T-cell (primary cell): ENCODE measurements around the gene ZC3H6. TPM values are rescaled to one million over a fixed set of nuclear protein-coding genes. Genes with fewer than 3 reads are reported as not detected.

ENCODE experiments used
- ATAC-seq, 4 experiments: fragments of 200-7000 bp in 3 of 4; fragments of 150-1000 bp in 1 of 4; cut with Tn5 transposase; replicated peaks in 1 of 4; 1 replicate in 3 of 4; 2 replicates in 1 of 4; pipeline ENCODE4 v1.10.0; 2021; ENCODE audit warnings: moderate library complexity in 3 of 4, mild to moderate bottlenecking in 2 of 4, moderate number of reproducible peaks in 1 of 4
- CTCF ChIA-PET, 2 donors: fragments of 300-600 bp; sonication (Branson Sonifier 250); formaldehyde crosslinking; loops; one replicate each; lab custom pipeline; 2022; ENCODE audit warnings: antibody characterized with exemption in 2 of 2; lab: Charles Lee
- POLR2A ChIA-PET, 2 donors: fragments of 300-600 bp; sonication (Branson Sonifier 250); formaldehyde crosslinking; loops; one replicate each; lab custom pipeline; 2022; ENCODE audit warnings: antibody characterized with exemption in 2 of 2; lab: Charles Lee
- DNase-seq, 35 experiments: peaks; one replicate each; pipeline versions ENCODE4 v3.0.0 to v3.0.0-alpha.2; 2013 to 2023
- H3K27ac ChIP-seq: one replicate; pipeline ENCODE4 v1.5.1; 2013; ENCODE audit warnings: low read length
- H3K27me3 ChIP-seq, 2 experiments: replicated peaks in 1 of 2; 1 replicate in 1 of 2; 2 replicates in 1 of 2; pipeline versions ENCODE4 v1.6.1 to v1.7.0; 2013; ENCODE audit warnings: low read length in 1 of 2, mixed read lengths in 1 of 2; ENCODE audit not compliant: control insufficient read depth in 2 of 2, insufficient read depth in 2 of 2; ENCODE audit errors: extremely low read depth in 1 of 2
- H3K36me3 ChIP-seq, 2 donors: 1 replicate in 1 of 2; 2 replicates in 1 of 2; pipeline versions ENCODE4 v1.6.1 to v1.7.0; 2013; ENCODE audit warnings: low read length in 1 of 2; ENCODE audit not compliant: control insufficient read depth in 2 of 2, insufficient read depth in 1 of 2; ENCODE audit errors: extremely low read depth in 1 of 2
- H3K4me1 ChIP-seq, 2 experiments: 1 replicate in 1 of 2; 2 replicates in 1 of 2; pipeline versions ENCODE4 v1.6.1 to v1.7.0; 2013; ENCODE audit warnings: low read length in 2 of 2, mixed read lengths in 1 of 2; ENCODE audit not compliant: insufficient read depth in 2 of 2, control insufficient read depth in 1 of 2; ENCODE audit errors: extremely low read depth in 1 of 2
- H3K4me3 ChIP-seq, 2 donors: 1 replicate in 1 of 2; 2 replicates in 1 of 2; pipeline versions ENCODE4 v1.5.1 to v1.7.0; 2013; ENCODE audit warnings: mild to moderate bottlenecking in 2 of 2, low read length in 1 of 2, moderate library complexity in 1 of 2; ENCODE audit not compliant: control insufficient read depth in 1 of 2; ENCODE audit errors: extremely low read depth in 1 of 2
- H3K9me3 ChIP-seq: 2 replicates; pipeline ENCODE4 v1.7.0; 2013
- H3K27ac Mint-ChIP-seq, 2 donors: one replicate each; pipeline ENCODE4 v1.8.0; 2020 to 2021; ENCODE audit warnings: mild to moderate bottlenecking in 2 of 2, mixed read lengths in 2 of 2
- H3K27me3 Mint-ChIP-seq, 2 donors: one replicate each; pipeline ENCODE4 v1.8.0; 2021 to 2022; ENCODE audit warnings: mixed read lengths in 2 of 2
- H3K36me3 Mint-ChIP-seq: one replicate; pipeline ENCODE4 v1.8.0; 2021; ENCODE audit warnings: mixed read lengths
- H3K4me1 Mint-ChIP-seq, 3 donors: one replicate each; pipeline ENCODE4 v1.8.0; 2020 to 2022; ENCODE audit warnings: mixed read lengths in 3 of 3, mild to moderate bottlenecking in 1 of 3
- H3K4me3 Mint-ChIP-seq, 3 donors: one replicate each; pipeline ENCODE4 v1.8.0; 2020 to 2022; ENCODE audit warnings: mild to moderate bottlenecking in 3 of 3, mixed read lengths in 3 of 3, moderate library complexity in 3 of 3
- H3K9me3 Mint-ChIP-seq, 3 donors: one replicate each; pipeline ENCODE4 v1.8.0; 2020 to 2022; ENCODE audit warnings: mixed read lengths in 3 of 3
- WGBS: methylation state at CpG from one replicate; pipeline ENCODE4 v1.1.5; 2013; ENCODE audit warnings: missing lambda C conversion rate; ENCODE audit not compliant: insufficient coverage; 5-methylcytosine and 5-hydroxymethylcytosine counted together
- total RNA-seq, 35 experiments: library from RNA in 6 of 35; stranded (reverse) in 6 of 35; fragments of 120-200 nt in 1 of 35; gene quantifications; one replicate each; pipeline versions ENCODE4 v1.2.1 to v1.2.4 and lab custom pipeline; 2013 to 2026

Gene ZC3H6
- total RNA-seq, 5 donors from 2014 or later (not counting 1 experiment from before 2014, with no cell fraction given) = 19.6 to 29.9 (median 25.9) TPM

GRCh38 chr2:112311932-112312331 is 36.5 kb downstream of the ZC3H6 start:
- H3K36me3 ChIP-seq = peaks cover 0 to 26% of the 10 kb centered on the region in 2 donors
- no peak overlapping the region for H3K4me3 ChIP-seq
- H3K27me3 Mint-ChIP-seq = no peaks in the 10 kb centered on the region
- no peaks in the 10 kb centered on the region for H3K9me3 ChIP-seq
- H3K4me1 Mint-ChIP-seq = no peaks in the 10 kb centered on the region
- no peaks in the 10 kb centered on the region for H3K9me3 Mint-ChIP-seq
- H3K27ac ChIP-seq = no peak overlapping the region
- DNase-seq (no peak), ATAC-seq (no peak)
- H3K36me3 Mint-ChIP-seq = peaks cover 45% of the 10 kb centered on the region
- no peak overlapping the region for H3K27ac Mint-ChIP-seq
- POLR2A ChIA-PET = no interaction called here
- CTCF ChIA-PET = no interaction called here
- no peaks in the 10 kb centered on the region for H3K4me1 ChIP-seq
- H3K27me3 ChIP-seq = no peaks in the 10 kb centered on the region
- no peak overlapping the region for H3K4me3 Mint-ChIP-seq

GRCh38 chr2:112312821-112313220 is 37.4 kb downstream of the ZC3H6 start:
- Mint-ChIP-seq H3K4me3 (no peak overlapping the region), H3K36me3 (peaks cover 40% of the 10 kb centered on the region), H3K9me3 (no peaks in the 10 kb centered on the region), H3K4me1 (no peaks in the 10 kb centered on the region), H3K27me3 (no peaks in the 10 kb centered on the region), H3K27ac (no peak overlapping the region)
- Histone ChIP-seq H3K27me3 (no peaks in the 10 kb centered on the region), H3K27ac (no peak overlapping the region), H3K36me3 (peaks cover 0 to 28% of the 10 kb centered on the region in 2 donors), H3K9me3 (no peaks in the 10 kb centered on the region), H3K4me1 (no peaks in the 10 kb centered on the region), H3K4me3 (no peak overlapping the region)
- ChIA-PET CTCF (interaction anchor here in 1 of 2 donors (0.7 kb wide), 1 partner anchor 655 kb away, joined by 3 read pairs; no protein-coding TSS in a partner anchor), POLR2A (interaction anchor here in 1 of 2 donors (0.6 kb wide), 1 partner anchor 1566 kb away, joined by 3 read pairs; no protein-coding TSS in a partner anchor)
- no CpG with 5 or more reads among the region's 2 CpGs for WGBS
- ATAC-seq (no peak), DNase-seq (no peak)

- Histone ChIP-seq H3K9me3 (no peaks in the 10 kb centered on the region), H3K27me3 (no peaks in the 10 kb centered on the region), H3K36me3 (peaks cover 0 to 34% of the 10 kb centered on the region in 2 donors), H3K27ac (no peak overlapping the region), H3K4me1 (no peaks in the 10 kb centered on the region), H3K4me3 (no peak overlapping the region)
- no CpG with 5 or more reads among the region's 1 CpG for WGBS
- POLR2A ChIA-PET = no interaction called here
- Mint-ChIP-seq H3K27ac (peak overlapping the region in 1 of 2 donors; percentile 2), H3K4me1 (no peaks in the 10 kb centered on the region), H3K9me3 (no peaks in the 10 kb centered on the region), H3K4me3 (no peak overlapping the region), H3K27me3 (no peaks in the 10 kb centered on the region), H3K36me3 (peaks cover 48% of the 10 kb centered on the region)
- ATAC-seq = no peak
- CTCF ChIA-PET = no interaction called here
- no peak for DNase-seq
These were observed 39.5 kb downstream of the ZC3H6 start for GRCh38 chr2:112314856-112315255.

- H3K27ac ChIP-seq = no peak overlapping the region
- Mint-ChIP-seq H3K36me3 (peaks cover 33% of the 10 kb centered on the region), H3K27me3 (no peaks in the 10 kb centered on the region), H3K4me3 (no peak overlapping the region), H3K9me3 (no peaks in the 10 kb centered on the region), H3K4me1 (no peaks in the 10 kb centered on the region), H3K27ac (no peak overlapping the region)
- no peak for DNase-seq
- ATAC-seq = no peak
- CTCF ChIA-PET = no interaction called here
- H3K4me1 ChIP-seq = no peaks in the 10 kb centered on the region
- no peaks in the 10 kb centered on the region for H3K27me3 ChIP-seq
- H3K4me3 ChIP-seq = no peak overlapping the region
- no peaks in the 10 kb centered on the region for H3K9me3 ChIP-seq
- 100% methylated on average over 2 of the region's 5 CpGs for WGBS
- POLR2A ChIA-PET = no interaction called here
- H3K36me3 ChIP-seq = peaks cover 0 to 23% of the 10 kb centered on the region in 2 donors
These were observed 42.1 kb downstream of the ZC3H6 start for GRCh38 chr2:112317303-112318158.

GRCh38 chr2:112318515-112318914 is 43.1 kb downstream of the ZC3H6 start:
- peaks cover 35% of the 10 kb centered on the region for H3K36me3 Mint-ChIP-seq

GRCh38 chr2:112321375-112322320 is 46.3 kb downstream of the ZC3H6 start:
- no peak overlapping the region for H3K4me3 ChIP-seq
- no peak for ATAC-seq
- Mint-ChIP-seq H3K4me3 (no peak overlapping the region), H3K27me3 (no peaks in the 10 kb centered on the region), H3K4me1 (no peaks in the 10 kb centered on the region), H3K36me3 (peaks cover 40% of the 10 kb centered on the region), H3K27ac (no peak overlapping the region), H3K9me3 (no peaks in the 10 kb centered on the region)
- H3K4me1 ChIP-seq = no peaks in the 10 kb centered on the region
- no peak for DNase-seq
- ChIA-PET POLR2A (no interaction called here), CTCF (interaction anchor here in 1 of 2 donors (0.8 to 1.6 kb wide), 2 partner anchors 16 to 62 kb away, joined by 3 to 5 read pairs; no protein-coding TSS in a partner anchor)
- no peaks in the 10 kb centered on the region for H3K27me3 ChIP-seq
- no peak overlapping the region for H3K27ac ChIP-seq
- WGBS = 100% methylated on average over 1 of the region's 3 CpGs
- H3K9me3 ChIP-seq = no peaks in the 10 kb centered on the region
- H3K36me3 ChIP-seq = peaks cover 0 to 32% of the 10 kb centered on the region in 2 donors

More at GRCh38 chr2:112318515-112318914, 43.1 kb downstream of the ZC3H6 start:
- DNase-seq (no peak), ATAC-seq (no peak)
- Mint-ChIP-seq H3K27me3 (no peaks in the 10 kb centered on the region), H3K9me3 (no peaks in the 10 kb centered on the region), H3K27ac (no peak overlapping the region), H3K4me1 (no peaks in the 10 kb centered on the region), H3K4me3 (no peak overlapping the region)
- Histone ChIP-seq H3K4me1 (no peaks in the 10 kb centered on the region), H3K36me3 (peaks cover 0 to 22% of the 10 kb centered on the region in 2 donors), H3K27ac (no peak overlapping the region), H3K27me3 (no peaks in the 10 kb centered on the region), H3K4me3 (no peak overlapping the region), H3K9me3 (no peaks in the 10 kb centered on the region)
- ChIA-PET POLR2A (interaction anchor here in 1 of 2 donors (0.6 kb wide), 1 partner anchor 215 kb away, joined by 3 read pairs; no protein-coding TSS in a partner anchor), CTCF (no interaction called here)
- 83% methylated on average over 2 of the region's 3 CpGs for WGBS
